Left lung (tissue), 10 donors: ENCODE results near the gene NYAP2. TPM values are rescaled to one million over a fixed set of nuclear protein-coding genes. Genes with fewer than 3 reads are reported as not detected.

Source experiments
- ATAC-seq: fragments of 200-7000 bp; cut with Tn5 transposase; one replicate; pipeline ENCODE4 v1.9.1; 2020; ENCODE audit warnings: moderate library complexity
- DNase-seq, 4 donors: peaks; one replicate each; pipeline ENCODE4 v3.0.0-alpha.2; 2013 to 2020
- H3K27ac ChIP-seq, 2 donors: fragments of 200-600 bp; sonication (generic) in 1 of 2; one replicate each; pipeline versions ENCODE4 v1.5.0 to v1.8.0; 2020 to 2021
- H3K27me3 ChIP-seq, 2 donors: fragments of 200-600 bp; sonication (generic) in 1 of 2; one replicate each; pipeline versions ENCODE4 v1.5.0 to v1.8.0; 2020 to 2021
- H3K36me3 ChIP-seq, 2 donors: fragments of 200-600 bp; sonication (generic) in 1 of 2; one replicate each; pipeline versions ENCODE4 v1.5.0 to v1.8.0; 2020 to 2021
- H3K4me1 ChIP-seq, 2 donors: fragments of 200-600 bp; one replicate each; pipeline ENCODE4 v1.8.0; 2021
- H3K4me3 ChIP-seq, 2 donors: fragments of 200-600 bp; sonication (generic) in 1 of 2; one replicate each; pipeline versions ENCODE4 v1.5.0 to v1.8.0; 2020 to 2021; ENCODE audit warnings: mild to moderate bottlenecking in 1 of 2
- H3K9me3 ChIP-seq, 2 donors: fragments of 200-600 bp; sonication (generic) in 1 of 2; one replicate each; pipeline versions ENCODE4 v1.5.0 to v1.8.0; 2020 to 2021
- intact Hi-C, 2 donors: fragments of 100-400 bp; cut with DNase I; formaldehyde crosslinking; loops; one replicate each; pipeline versions ENCODE4 v1.11.2 to v1.14.2; 2022
- polyA plus RNA-seq, 6 donors: library from polyadenylated mRNA; unstranded; fragments of 120-200 nt; gene quantifications; one replicate each; pipeline ENCODE4 v1.2.1, GENCODE V29; 2013; ENCODE audit not compliant: insufficient read length in 6 of 6
- total RNA-seq, 2 donors: library from RNA; stranded (reverse); fragmentation: NEBNext Ultra II Directional; extraction: Animal tissue kit (Norgen Biotek cat#: 25700); gene quantifications; one replicate each; pipeline ENCODE4 v1.2.1, GENCODE V29; 2021
- TF ChIP-seq, protein P1 (sequence below), 2 donors: fragments of 200-600 bp; sonication (generic) in 1 of 2; IDR thresholded peaks; one replicate each; pipeline versions ENCODE4 v1.5.0 to v1.8.0; 2021; ENCODE audit warnings: antibody characterized with exemption in 2 of 2
- donor health status: DM: no; HTN: yes; CAD: no.
- donor health status: DM: no; HTN: no; CAD: no.

The NYAP2 gene
- total and polyA plus RNA-seq, 8 donors, result 0.04 to 1.0 (median 0.07) TPM

DNA sequence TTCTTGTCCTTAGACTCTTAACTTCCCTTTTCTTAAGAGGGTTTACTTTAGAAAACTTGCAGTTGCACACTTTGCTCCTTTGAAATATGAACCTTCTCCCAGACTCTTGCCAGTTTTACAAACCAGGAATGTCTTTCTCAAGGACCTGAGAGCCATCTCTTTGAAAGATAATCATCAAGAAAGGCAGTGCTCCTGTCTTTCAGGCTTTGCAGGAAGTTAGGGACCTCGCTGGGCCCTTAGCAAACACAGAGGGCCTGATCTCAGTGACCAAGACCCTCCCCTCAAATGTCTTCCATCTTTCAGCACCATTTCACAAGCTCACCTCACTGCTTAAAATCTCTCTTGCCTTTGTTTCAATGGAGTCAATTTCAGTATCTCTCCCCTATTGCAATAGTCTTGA lies 32.0 kb upstream of the NYAP2 start:
- no peaks in the 10 kb centered on the region for H3K9me3 ChIP-seq
- H3K4me1 ChIP-seq, result no peaks in the 10 kb centered on the region
- no peak for DNase-seq
- TF ChIP-seq, protein P1, sequence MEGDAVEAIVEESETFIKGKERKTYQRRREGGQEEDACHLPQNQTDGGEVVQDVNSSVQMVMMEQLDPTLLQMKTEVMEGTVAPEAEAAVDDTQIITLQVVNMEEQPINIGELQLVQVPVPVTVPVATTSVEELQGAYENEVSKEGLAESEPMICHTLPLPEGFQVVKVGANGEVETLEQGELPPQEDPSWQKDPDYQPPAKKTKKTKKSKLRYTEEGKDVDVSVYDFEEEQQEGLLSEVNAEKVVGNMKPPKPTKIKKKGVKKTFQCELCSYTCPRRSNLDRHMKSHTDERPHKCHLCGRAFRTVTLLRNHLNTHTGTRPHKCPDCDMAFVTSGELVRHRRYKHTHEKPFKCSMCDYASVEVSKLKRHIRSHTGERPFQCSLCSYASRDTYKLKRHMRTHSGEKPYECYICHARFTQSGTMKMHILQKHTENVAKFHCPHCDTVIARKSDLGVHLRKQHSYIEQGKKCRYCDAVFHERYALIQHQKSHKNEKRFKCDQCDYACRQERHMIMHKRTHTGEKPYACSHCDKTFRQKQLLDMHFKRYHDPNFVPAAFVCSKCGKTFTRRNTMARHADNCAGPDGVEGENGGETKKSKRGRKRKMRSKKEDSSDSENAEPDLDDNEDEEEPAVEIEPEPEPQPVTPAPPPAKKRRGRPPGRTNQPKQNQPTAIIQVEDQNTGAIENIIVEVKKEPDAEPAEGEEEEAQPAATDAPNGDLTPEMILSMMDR (IDR thresholded peaks at IDR 0.05), result no peak
- H3K27ac ChIP-seq, result no peak overlapping the region
- H3K4me3 ChIP-seq, result no peak overlapping the region
- H3K36me3 ChIP-seq, result no peaks in the 10 kb centered on the region
- intact Hi-C loops, result no loop called here
- ATAC-seq, result no peak
- no peaks in the 10 kb centered on the region for H3K27me3 ChIP-seq

DNA sequence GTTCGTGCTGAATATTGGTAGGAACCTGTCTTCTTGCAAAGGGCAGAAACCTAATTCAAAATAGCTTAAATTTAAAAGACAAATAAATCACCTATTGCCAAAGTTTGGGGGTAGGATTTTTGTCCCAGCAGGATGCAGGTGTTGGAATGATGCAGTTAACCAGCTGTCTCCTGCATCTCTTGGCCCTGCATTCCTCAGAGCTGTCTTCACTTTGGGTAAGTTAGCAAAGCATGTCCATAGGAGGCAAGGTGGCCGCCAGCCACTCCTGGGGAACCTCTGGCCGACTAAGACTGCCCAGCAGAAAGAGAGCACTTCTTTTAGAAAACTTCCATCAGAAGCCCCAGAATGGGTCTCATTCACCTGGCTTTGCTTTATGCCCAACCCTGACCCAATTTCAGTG lies 20.5 kb upstream of the NYAP2 start:
- Histone ChIP-seq H3K27ac (no peak overlapping the region), H3K27me3 (no peaks in the 10 kb centered on the region), H3K36me3 (no peaks in the 10 kb centered on the region), H3K4me1 (no peaks in the 10 kb centered on the region), H3K9me3 (no peaks in the 10 kb centered on the region), H3K4me3 (no peak overlapping the region)
- DNase-seq, result no peak
- ATAC-seq, result no peak
- TF ChIP-seq, protein P1 (IDR thresholded peaks at IDR 0.05), result no peak
- intact Hi-C loops, result no loop called here

- intact Hi-C loops, result no loop called here
- TF ChIP-seq, protein P1 (IDR thresholded peaks at IDR 0.05), result no peak
- no peak for ATAC-seq
- DNase-seq, result no peak
- Histone ChIP-seq H3K36me3 (no peaks in the 10 kb centered on the region), H3K4me1 (no peaks in the 10 kb centered on the region), H3K27me3 (no peaks in the 10 kb centered on the region), H3K4me3 (no peak overlapping the region), H3K9me3 (no peaks in the 10 kb centered on the region), H3K27ac (no peak overlapping the region)
These were observed 19.7 kb upstream of the NYAP2 start for GRCh38 chr2:225379856-225380255.

GRCh38 chr2:225381609-225382008 lies 17.9 kb upstream of the NYAP2 start:
- no peaks in the 10 kb centered on the region for H3K4me1 ChIP-seq
- TF ChIP-seq, protein P1 (IDR thresholded peaks at IDR 0.05), result no peak

DNA sequence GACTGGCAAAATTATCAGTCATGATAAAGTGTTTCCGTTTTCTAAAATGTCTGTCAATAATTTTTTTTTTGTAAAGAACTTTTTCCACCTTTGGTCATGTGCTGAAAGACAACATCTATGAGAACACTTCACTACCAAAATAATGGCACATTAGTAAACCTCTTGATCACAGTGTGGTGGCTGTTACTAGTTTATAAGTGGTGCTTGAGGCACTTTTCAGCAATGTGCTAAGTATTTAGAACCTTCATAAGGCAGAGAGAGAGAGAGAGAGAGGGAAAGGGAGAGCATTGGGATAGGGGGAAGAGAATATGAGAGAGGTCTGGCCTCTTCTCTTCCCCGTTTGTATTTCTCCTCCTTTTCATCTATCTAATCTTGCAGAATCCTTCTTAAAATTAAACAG lies 1.1 kb upstream of the NYAP2 start:
- TF ChIP-seq, protein P1 (IDR thresholded peaks at IDR 0.05), result no peak
- intact Hi-C loops, result no loop called here
- H3K36me3 ChIP-seq, result no peaks in the 10 kb centered on the region
- H3K27ac ChIP-seq, result no peak overlapping the region
- DNase-seq (no peak), ATAC-seq (peak; percentile 84)
- no peak overlapping the region for H3K4me3 ChIP-seq
- no peaks in the 10 kb centered on the region for H3K4me1 ChIP-seq
- peaks cover 0 to 12% of the 10 kb centered on the region in 2 donors for H3K27me3 ChIP-seq
- no peaks in the 10 kb centered on the region for H3K9me3 ChIP-seq

More at GRCh38 chr2:225381609-225382008, 17.9 kb upstream of the NYAP2 start:
- Histone ChIP-seq H3K9me3 (no peaks in the 10 kb centered on the region), H3K27me3 (no peaks in the 10 kb centered on the region), H3K36me3 (no peaks in the 10 kb centered on the region), H3K4me3 (no peak overlapping the region), H3K27ac (no peak overlapping the region)
- intact Hi-C loops, result no loop called here
- ATAC-seq, result no peak
- DNase-seq, result no peak
